Subcutaneous adipose tissue (tissue), 4 donors: Measurements from ENCODE around the gene PRR22. TPM values are rescaled to one million over a fixed set of nuclear protein-coding genes. Genes with fewer than 3 reads are reported as not detected.

Experiments used
- total RNA-seq, 4 donors: library from RNA; depleted of rRNA; stranded (reverse); fragments of >200 nt; gene quantifications; one replicate each; pipeline ENCODE4 v1.1.0, GENCODE V29; 2016
- TF ChIP-seq, protein P1 (sequence below): fragments of 450-650 bp; IDR thresholded peaks from one replicate; pipeline ENCODE4 v1.5.1; 2016; ENCODE audit warnings: low read depth, mild to moderate bottlenecking, control low read depth, antibody characterized with exemption, moderate library complexity

The PRR22 gene
- total RNA-seq, result 1 to 10 TPM in 1 of 4 donors, under 1 TPM in 1, not detected in 2; 0.66 to 1.9 TPM

DNA sequence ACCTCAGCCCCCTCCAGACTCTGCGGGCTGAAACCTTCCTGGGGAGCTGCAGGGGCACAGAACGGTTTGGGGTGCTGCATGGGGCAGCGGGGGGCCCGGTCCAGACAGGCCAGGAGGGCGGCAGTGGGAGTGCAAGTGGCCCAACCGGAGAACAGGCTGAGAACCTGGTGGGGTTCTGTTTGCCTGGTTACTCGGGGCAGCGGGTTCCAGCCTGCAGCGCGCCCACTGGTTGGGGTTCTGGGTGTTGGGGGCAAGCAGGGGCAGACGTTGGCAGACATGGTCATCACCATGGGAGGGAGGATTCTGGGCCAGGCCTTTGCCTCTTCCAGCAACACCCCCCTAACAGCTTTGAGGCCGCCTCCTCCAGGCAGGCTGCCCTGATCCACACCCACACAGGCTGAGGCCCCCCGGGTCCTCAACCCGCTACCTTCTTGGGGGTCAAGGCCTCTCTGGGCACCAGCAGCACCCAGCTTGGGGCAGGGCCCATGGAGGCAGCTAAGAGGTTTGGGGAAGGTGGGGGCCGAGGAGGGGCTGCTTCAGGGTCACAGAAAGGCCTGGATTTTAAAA lies at the start of gene PRR22:
Gene PRR22, minus strand, starts transcription at position 166 of the 567 bp plus-strand sequence. Its CDS starts 86 bp downstream, at position 80.
- TF ChIP-seq, protein P1, sequence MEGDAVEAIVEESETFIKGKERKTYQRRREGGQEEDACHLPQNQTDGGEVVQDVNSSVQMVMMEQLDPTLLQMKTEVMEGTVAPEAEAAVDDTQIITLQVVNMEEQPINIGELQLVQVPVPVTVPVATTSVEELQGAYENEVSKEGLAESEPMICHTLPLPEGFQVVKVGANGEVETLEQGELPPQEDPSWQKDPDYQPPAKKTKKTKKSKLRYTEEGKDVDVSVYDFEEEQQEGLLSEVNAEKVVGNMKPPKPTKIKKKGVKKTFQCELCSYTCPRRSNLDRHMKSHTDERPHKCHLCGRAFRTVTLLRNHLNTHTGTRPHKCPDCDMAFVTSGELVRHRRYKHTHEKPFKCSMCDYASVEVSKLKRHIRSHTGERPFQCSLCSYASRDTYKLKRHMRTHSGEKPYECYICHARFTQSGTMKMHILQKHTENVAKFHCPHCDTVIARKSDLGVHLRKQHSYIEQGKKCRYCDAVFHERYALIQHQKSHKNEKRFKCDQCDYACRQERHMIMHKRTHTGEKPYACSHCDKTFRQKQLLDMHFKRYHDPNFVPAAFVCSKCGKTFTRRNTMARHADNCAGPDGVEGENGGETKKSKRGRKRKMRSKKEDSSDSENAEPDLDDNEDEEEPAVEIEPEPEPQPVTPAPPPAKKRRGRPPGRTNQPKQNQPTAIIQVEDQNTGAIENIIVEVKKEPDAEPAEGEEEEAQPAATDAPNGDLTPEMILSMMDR, result no peak

DNA sequence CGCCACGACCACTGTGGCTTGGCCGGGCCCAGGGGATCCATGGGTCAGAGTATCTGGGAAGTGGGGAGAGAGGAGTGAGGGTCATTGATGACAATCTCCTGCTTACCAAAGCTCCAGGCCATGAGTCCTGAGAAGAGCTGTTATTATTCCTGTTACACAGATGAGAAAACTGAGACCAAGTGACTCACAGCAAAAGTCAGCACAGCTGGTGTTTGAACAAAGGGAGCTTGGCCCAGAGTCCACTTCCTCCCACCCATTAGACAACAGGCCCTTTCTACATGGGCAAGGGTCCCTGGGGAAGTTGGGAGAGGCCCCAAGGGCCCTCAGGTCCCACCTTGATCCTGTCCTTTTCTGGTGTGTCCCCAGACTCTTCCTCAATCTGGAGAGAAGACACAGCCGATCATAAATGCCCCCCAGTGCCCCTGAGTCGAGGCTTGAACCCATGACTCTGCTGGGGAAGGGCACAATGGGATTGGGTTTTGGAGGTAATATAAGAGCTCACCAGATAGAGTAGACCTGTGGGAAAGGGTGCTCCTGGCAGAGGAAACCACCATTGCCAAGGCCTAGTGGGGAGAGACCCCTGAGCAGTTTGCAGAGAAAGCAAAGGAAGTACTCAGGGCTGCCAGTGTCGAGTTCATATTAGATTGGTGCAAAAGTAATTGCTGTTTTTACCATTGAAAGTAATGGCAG lies 48.1 kb upstream of the PRR22 start:
- TF ChIP-seq, protein P1, result no peak

DNA sequence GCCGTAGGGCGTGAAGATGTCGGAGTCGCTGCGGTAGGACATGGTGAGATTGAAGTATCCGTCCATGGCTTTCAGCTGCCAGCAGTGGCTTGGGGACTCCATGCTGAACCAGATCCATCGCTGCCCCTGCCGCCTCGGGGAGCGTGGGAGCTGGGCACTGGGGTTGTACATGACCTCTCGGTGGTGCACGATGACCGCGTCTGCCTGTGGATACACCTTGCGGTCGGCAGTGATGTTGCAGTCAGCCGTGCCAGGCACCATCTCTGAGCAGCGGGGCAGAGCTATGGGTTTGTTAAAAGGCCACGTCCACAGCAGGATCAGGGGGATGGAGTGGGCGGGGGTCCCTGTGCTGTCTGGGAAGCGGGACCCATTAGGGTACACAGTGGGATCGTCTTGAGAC lies 47.5 kb upstream of the PRR22 start:
- TF ChIP-seq, protein P1, result no peak

DNA sequence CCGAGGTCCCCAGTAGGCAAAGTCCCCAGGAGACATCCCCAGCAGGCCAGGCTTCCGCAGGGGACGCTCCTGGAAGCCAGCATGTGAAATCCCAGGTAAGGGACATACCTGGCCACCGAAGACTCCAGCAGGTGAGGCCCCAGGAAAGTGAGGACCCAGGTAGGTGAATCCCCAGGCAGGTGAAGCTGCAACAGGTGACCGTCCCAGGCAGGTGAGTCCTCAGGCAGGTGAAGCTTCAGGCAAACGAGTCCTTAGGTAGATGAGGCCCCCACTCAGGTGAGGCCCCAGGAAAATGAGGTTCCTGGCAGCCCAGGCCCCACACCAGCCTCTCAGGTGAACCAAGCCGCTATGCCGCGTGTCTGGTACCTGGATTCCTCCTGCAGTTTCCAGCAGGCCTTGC lies 46.6 kb upstream of the PRR22 start:
- TF ChIP-seq, protein P1, result no peak

DNA sequence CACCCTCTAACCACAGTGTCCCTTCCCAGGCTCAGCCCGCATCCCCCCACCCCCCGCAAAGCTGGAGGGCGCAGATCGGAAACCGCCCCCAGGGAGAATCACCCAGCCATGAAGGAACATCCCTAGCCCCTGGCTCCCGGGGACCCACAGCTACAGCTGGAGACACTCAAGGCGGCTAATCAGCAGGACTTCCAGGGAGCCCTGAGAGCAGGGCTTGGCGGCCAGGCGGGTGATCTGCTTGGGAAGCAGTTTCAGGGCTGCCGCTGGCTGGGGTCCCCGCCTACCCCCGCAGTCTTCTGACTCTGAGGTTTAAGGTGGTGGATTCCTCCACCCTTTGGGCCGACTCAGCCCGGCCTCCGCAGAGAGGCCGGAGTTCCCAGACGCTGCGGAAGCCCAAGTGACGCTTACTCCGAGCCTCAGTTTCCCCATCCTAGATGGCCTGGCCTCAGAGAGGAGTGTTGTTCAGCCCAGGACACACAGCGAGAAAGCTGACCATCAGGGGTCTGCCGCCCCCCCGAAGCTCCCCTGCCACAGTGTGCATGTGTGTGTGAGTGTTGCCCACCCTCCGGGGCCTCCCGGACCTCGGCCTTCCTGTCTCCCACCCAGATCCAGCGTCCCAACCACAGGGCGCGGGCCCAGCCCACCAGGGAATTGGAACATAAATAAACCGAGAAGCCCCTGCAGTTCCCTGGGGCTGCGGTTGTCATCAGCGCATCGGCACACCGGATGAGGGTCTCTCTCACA lies 45.2 kb upstream of the PRR22 start:
- TF ChIP-seq, protein P1, result no peak

DNA sequence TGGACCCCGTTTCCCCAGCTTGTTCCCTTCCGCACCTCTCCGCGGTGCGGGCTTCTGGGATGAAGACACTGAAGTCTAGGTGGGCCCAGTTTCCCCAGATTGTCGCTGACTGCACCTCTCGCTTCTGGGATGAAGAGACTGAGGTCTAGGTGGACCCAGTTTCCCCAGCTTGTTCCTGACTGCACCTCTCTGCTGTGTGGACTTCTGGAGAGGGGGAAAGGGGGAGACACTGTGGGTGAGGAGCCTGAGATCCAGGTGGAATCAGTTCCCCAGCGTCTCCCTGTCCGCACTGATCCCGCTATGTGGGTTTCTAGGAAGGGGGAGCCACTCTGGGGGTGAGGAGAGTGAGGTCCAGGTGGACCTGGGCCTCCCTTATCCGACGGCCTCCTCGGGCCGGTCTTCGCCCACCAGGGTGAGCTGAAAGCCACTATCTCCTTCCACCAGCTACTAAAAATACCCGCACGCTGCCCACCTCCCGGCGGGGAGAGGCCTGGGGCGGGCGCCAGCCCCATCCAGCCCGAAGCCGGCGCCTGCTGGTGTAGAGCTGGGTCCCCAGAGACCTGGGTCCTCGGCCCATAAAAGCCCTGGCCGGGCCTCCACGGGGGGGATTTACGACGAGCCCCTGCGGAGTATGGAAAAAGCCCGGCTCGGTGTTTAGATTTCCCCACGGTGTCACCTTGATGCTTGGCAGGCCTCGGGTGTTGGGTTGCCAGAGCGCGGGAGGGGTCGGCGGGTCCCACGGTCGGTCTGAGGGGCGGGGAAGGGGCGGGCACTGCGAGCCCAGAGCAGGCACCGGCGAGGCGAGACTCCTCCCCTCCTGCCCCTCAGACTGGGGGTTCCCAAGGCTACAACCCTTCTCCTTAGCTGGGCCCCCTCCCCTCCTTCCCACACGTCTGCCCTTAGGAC lies 44.4 kb upstream of the PRR22 start:
- TF ChIP-seq, protein P1, result no peak
